GM19467 (cell line): ENCODE data around the gene RPL35A.
"Not testable (repeated sequence)": the region's sequence is repeated elsewhere in the genome, so short reads cannot be mapped to it uniquely, and the experiment has no call there.

Source experiments
- ATAC-seq: cut with Tn5 transposase; IDR thresholded peaks from one replicate; pipeline ENCODE4 v1.9.1; 2021; ENCODE audit warnings: mild to moderate bottlenecking, moderate library complexity; ENCODE audit not compliant: unreplicated experiment

RPL35A gene

GRCh38 chr3:197949778-197950676, at the start of gene RPL35A:
RPL35A (plus strand) TSS chr3:197950190; CDS start chr3:197950968, 778 bp downstream.
- ATAC-seq = peak; percentile 85

- no peak for ATAC-seq
Measured at GRCh38 chr3:197901626-197902025, 48.4 kb upstream of the RPL35A start.

DNA sequence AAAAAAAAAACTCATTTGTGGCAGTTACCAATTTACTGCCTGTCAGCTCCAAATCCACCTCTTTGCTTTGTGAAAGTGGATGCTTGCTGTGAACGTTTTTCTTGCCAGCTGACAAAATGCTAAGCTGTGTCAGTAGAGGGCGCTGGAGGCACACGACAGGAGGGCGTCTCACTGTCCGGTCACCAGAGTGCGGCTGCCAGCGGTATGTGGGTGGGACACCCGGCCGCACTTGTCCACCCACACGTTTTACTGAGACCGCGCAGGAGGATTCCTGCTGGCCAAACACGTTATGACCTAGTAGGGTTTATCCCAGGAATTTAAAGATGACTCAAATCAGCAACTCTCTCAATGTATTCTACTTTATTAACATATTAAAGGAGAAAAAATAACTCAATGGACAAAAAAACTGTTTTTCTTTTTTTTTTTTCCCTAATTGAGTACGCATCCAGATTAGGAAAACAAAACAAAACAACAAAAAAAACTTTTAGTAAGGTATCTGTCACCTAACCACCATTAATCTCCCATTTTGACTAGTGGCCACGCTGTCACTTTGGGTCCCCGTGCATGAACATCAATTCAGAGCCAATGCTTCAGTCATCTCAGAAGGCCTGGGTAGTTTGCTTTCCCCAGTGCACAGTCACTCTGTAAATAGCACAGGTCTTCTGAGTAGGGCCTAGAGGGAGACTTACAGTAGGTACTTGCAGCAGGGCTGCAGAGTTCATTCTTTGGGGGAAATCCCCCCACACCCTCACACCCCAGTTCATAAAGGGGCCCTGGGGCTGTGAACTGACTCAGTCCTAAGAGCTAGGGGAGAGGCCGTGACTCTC, 43.8 kb upstream of the RPL35A start:
- peak; percentile 79 for ATAC-seq

- ATAC-seq = no peak
Measured at GRCh38 chr3:197906850-197907187, 43.2 kb upstream of the RPL35A start.

DNA sequence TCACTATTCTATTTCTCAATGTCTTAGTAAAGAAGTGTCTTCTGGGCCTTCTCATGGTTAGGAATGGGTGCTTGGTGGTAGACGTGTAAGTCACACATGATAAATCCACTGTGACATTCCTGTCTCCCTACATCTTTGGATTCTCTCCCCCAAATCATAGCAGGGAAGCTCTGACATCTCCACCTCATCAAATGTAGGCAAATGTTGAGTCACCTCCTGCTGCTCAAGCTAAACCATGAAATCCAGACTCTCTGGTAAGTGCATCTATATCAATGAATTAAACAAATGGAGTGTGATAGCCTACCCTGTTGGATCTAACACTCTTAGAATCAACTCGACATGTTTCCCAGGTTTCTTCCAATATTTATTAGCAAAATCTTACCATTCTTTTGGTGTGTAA, 42.8 kb upstream of the RPL35A start:
- no peak for ATAC-seq

GRCh38 chr3:197908550-197908949, 41.4 kb upstream of the RPL35A start:
- not testable (repeated sequence) for ATAC-seq

DNA sequence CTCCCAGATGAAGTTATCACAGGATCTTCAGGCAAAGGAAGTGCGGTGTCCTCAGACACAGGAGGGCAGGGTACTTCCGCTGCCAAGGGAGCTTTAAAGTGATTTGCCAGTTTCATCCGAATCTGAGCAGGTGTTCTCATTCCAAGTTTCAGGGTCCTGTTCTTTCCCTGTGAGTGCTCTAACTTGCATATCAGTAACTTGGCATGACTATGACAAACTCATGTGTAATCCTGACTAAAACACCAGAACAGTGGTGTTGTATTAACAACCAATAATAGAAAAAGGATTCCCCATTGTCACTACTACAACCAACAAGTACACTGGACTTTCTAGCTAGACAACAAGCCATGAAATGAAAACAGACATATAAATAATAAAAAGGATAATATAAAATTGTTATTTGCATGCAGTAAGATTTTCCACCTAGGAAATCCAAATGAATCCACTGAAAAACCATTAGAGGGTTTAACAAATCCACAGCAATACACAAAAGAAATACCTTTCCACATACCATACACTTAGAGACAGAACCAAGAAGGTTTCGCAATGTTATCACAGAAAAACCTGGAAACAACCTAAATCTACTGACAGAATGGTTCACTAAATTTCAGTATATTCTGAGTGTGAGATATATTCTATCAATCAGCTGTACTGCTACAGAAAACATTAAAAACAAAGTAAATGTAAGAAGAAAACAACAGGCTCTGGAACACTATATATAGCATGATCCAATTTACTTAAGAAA, 40.9 kb upstream of the RPL35A start:
- no peak for ATAC-seq

DNA sequence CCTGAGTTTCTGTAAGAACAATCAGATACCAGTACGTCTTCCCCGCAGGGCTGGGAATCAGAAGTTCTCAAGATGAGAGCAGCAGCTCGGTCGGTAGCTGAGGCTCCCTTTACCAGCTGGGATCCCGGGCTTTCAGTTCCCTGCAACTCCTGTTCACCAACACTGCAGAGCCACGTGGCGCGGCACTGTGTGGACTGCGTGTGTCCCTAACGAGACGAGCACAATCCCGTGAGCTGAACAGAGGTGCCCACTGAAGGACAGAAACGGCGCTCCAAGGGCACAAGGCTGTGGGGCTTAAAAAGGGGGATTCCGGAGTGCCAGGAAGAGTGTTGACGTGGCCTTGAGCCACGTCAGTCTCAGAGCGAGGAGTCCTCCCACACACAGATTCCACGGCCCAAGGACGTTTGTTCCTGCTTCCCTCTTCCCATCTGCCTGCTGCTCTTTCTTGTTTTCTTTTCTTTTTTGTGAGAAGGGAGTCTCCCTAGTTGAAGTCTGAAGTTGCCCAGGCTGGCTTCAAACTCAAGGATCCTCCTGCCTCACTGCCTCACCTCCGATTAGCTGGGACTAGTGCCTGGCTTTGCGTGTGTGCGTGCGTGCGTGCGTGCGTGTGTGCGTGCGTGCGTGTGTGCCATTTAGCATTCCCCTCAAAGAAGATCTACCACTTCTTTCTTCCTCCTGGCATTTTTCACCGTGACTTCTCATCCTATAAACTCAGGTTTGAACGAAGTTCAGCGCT, 37.1 kb upstream of the RPL35A start:
- no peak for ATAC-seq

GRCh38 chr3:197913641-197914380, 36.2 kb upstream of the RPL35A start:
- ATAC-seq = no peak

- ATAC-seq = not testable (repeated sequence)
Measured at GRCh38 chr3:197921429-197922275, 28.3 kb upstream of the RPL35A start.

DNA sequence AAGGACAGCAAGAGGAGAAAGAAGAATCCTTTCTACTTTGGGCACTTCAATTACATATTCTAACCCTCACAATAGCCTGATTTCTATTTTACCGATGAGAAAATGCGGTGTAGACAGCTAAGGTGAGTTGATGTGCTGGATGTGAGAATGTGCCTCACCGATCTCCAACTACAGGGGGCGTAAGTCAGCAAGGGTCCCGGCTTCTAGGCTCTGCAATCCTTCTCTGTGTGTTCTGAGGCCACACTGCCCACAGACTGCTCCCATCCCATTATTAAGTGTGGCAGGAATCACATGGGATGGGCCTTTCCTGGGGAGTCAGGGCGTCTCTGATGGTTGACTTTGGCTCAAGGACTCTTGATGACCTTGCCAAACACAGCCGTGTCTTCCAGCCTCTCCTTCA, 23.6 kb upstream of the RPL35A start:
- ATAC-seq = no peak

- not testable (repeated sequence) for ATAC-seq
Measured at GRCh38 chr3:197927578-197927977, 22.4 kb upstream of the RPL35A start.

- no peak for ATAC-seq
Measured at GRCh38 chr3:197936819-197937384, 13.1 kb upstream of the RPL35A start.

GRCh38 chr3:197940745-197941384, 9.1 kb upstream of the RPL35A start:
- ATAC-seq = no peak

DNA sequence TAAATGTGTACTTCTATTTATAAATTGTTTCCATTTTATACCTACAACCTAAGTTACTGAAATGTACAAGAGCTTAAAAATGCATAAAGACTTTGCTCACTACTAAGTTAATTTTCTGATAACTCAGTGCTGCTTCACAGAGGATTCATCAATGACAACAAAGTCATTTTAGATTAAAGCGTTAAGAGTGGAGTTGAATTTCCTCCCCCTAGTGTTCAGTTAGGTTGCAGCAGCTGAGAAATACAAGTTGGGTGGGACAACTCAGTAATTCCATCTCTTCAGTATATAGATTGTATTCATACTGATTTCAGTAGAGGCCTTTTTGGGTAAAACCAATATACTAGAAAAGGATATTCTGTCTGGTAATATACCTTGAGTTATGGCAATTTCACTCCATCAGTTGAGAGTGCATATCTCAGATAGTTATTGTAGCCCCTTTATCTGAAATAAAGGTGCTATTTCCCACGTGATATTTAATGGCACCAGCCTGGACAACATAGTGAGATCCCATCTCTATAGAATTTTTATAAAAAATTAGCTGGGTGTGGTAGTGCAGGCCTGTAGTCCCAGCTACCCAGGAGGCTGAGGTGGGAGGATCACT, 6.9 kb upstream of the RPL35A start:
- no peak for ATAC-seq

DNA sequence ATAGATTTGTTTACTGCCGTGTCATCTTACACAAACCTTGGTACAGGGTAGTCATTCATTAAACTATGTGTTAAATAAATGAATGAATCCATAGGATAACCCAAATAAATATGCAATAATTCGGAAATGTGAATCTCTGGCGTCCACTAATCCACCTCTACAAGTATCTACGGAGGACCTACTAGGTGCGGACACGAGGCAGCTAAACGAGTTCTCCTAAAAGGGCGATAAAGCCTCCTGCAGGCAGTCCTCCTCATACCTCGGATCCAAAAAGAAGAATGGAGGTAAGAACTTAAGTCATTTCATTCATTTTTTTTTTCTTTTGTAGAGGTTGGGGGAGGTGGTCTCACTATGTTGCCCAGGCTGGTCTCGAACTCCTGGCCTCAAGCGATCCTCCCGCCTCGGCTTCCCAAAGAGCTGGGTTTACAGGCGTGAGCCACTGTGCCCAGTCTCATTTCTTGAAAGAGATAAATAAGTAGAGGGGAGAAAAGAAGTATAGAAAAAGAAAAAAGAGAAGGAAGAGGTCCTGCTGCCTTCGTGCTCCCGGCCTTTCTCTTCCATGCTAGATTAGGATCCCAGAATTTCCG, 706 bp upstream of the RPL35A start:
- ATAC-seq = no peak

GRCh38 chr3:197950677-197951061, 679 bp downstream of the RPL35A start:
- ATAC-seq = no peak
